Measurements from ENCODE around the gene KCNB1.

The KCNB1 gene

GRCh38 chr20:49409302-49409974 lies 73.0 kb downstream of the KCNB1 start:
- no peak for TF ChIP-seq CTCF (IDR thresholded peaks at IDR 0.05; ENCODE audit: borderline replicate concordance, control extremely low read depth, extremely low read depth, insufficient read depth, missing control alignments)
- no peak for DNase-seq (ENCODE audit: low spot score)
- in situ Hi-C loops (cut with MboI; ENCODE audit: low sequenced_read_pairs, unreplicated experiment), result no loop called here

GRCh38 chr20:49408509-49409104 lies 73.9 kb downstream of the KCNB1 start:
- in situ Hi-C loops (cut with MboI; ENCODE audit: low sequenced_read_pairs, unreplicated experiment), result no loop called here
- TF ChIP-seq CTCF (IDR thresholded peaks at IDR 0.05; ENCODE audit: borderline replicate concordance, control extremely low read depth, extremely low read depth, insufficient read depth, missing control alignments), result no peak
- DNase-seq (ENCODE audit: low spot score), result no peak

GRCh38 chr20:49406666-49407065 lies 75.8 kb downstream of the KCNB1 start:
- TF ChIP-seq CTCF (IDR thresholded peaks at IDR 0.05; ENCODE audit: borderline replicate concordance, control extremely low read depth, extremely low read depth, insufficient read depth, missing control alignments), result no peak
- in situ Hi-C loops (cut with MboI; ENCODE audit: low sequenced_read_pairs, unreplicated experiment), result no loop called here
- DNase-seq (ENCODE audit: low spot score), result no peak

- in situ Hi-C loops (cut with MboI; ENCODE audit: low sequenced_read_pairs, unreplicated experiment), result no loop called here
- DNase-seq (ENCODE audit: low spot score), result no peak
- TF ChIP-seq CTCF (IDR thresholded peaks at IDR 0.05; ENCODE audit: borderline replicate concordance, control extremely low read depth, extremely low read depth, insufficient read depth, missing control alignments), result no peak
These were observed 76.8 kb downstream of the KCNB1 start for GRCh38 chr20:49405696-49406095.

GRCh38 chr20:49405062-49405683 lies 77.3 kb downstream of the KCNB1 start:
- TF ChIP-seq CTCF (IDR thresholded peaks at IDR 0.05; ENCODE audit: borderline replicate concordance, control extremely low read depth, extremely low read depth, insufficient read depth, missing control alignments), result no peak
- in situ Hi-C loops (cut with MboI; ENCODE audit: low sequenced_read_pairs, unreplicated experiment), result no loop called here
- DNase-seq (ENCODE audit: low spot score), result no peak

- TF ChIP-seq CTCF (IDR thresholded peaks at IDR 0.05; ENCODE audit: borderline replicate concordance, control extremely low read depth, extremely low read depth, insufficient read depth, missing control alignments), result no peak
- no peak for DNase-seq (ENCODE audit: low spot score)
- in situ Hi-C loops (cut with MboI; ENCODE audit: low sequenced_read_pairs, unreplicated experiment), result no loop called here
These were observed 78.0 kb downstream of the KCNB1 start for GRCh38 chr20:49404461-49404860.

Data from GM13976 (cell line).